22Rv1 (cell line): ENCODE results near the gene SLC26A6.

ENCODE experiments used
- H3K27ac ChIP-seq: fragments of 450-650 bp; 2 replicates; pipeline ENCODE4 v1.5.1; 2017
- CTCF ChIP-seq: fragments of 450-650 bp; IDR thresholded peaks from 2 replicates; pipeline ENCODE4 v1.5.1; 2017; ENCODE audit warnings: mild to moderate bottlenecking
- ZFX ChIP-seq: fragments of 450-650 bp; IDR thresholded peaks from 2 replicates; pipeline ENCODE4 v1.6.1; 2017; ENCODE audit warnings: antibody characterized with exemption, borderline replicate concordance

Gene SLC26A6

GRCh38 chr3:48598323-48599076, 36.8 kb downstream of the SLC26A6 start:
- H3K27ac ChIP-seq: peak overlapping the region; percentile 67
- TF ChIP-seq CTCF (no peak), ZFX (no peak)

- no peak for TF ChIP-seq CTCF
- no peak for TF ChIP-seq ZFX
Observed at GRCh38 chr3:48597408-48597800, 37.9 kb downstream of the SLC26A6 start.

GRCh38 chr3:48596676-48597407, 38.4 kb downstream of the SLC26A6 start:
- H3K27ac ChIP-seq: peak overlapping the region; percentile 67
- no peak for TF ChIP-seq ZFX
- TF ChIP-seq CTCF: no peak

More at GRCh38 chr3:48597408-48597800, 37.9 kb downstream of the SLC26A6 start:
- H3K27ac ChIP-seq: peak overlapping the region; percentile 67

- no peak overlapping the region for H3K27ac ChIP-seq
- TF ChIP-seq ZFX: no peak
- no peak for TF ChIP-seq CTCF
Observed at GRCh38 chr3:48596157-48596556, 39.1 kb downstream of the SLC26A6 start.

- TF ChIP-seq ZFX (no peak), CTCF (no peak)
- no peak overlapping the region for H3K27ac ChIP-seq
Observed at GRCh38 chr3:48595526-48596121, 39.6 kb downstream of the SLC26A6 start.

- TF ChIP-seq CTCF: no peak
- TF ChIP-seq ZFX: no peak
- no peak within 1 kb of the TSS for H3K27ac ChIP-seq
Observed at GRCh38 chr3:48595075-48595525, 40.2 kb downstream of the SLC26A6 start, which contains the start of gene COL7A1. TSS of gene COL7A1 (minus strand) at chr3:48595329. CDS start at chr3:48595159, 170 bp downstream.
